HG02981 (cell line): ENCODE data around the gene METTL4.
"Not testable (repeated sequence)": the region's sequence is repeated elsewhere in the genome, so short reads cannot be mapped to it uniquely, and the experiment has no call there.

ENCODE experiments used
- ATAC-seq: cut with Tn5 transposase; IDR thresholded peaks from one replicate; pipeline ENCODE4 v1.9.1; 2021; ENCODE audit warnings: mild to moderate bottlenecking, moderate library complexity; ENCODE audit not compliant: unreplicated experiment

Gene METTL4

DNA sequence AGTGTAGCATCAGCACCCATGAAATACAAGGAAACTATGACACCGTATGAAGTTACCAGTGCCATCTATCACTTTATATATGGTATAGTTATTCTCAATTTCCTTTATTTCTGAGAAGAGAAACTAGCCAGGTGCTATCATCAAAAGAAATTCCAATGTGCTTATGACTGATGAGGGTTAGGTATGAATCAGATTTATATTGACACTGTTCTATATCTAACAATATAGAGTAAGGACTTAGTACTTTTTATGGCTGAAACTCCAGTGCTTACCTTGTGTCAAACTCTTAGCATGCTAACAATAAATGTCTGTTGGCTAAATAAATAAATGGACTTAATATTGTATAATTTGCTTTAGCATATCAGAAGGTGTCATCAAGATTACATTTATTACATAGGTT is 6.9 kb downstream of the METTL4 start:
- ATAC-seq = no peak

GRCh38 chr18:2559249-2559648 is 12.1 kb downstream of the METTL4 start:
- ATAC-seq = peak; percentile 70

GRCh38 chr18:2557536-2557935 is 13.8 kb downstream of the METTL4 start:
- ATAC-seq = no peak

GRCh38 chr18:2555895-2556294 is 15.4 kb downstream of the METTL4 start:
- no peak for ATAC-seq

GRCh38 chr18:2554696-2555095 is 16.6 kb downstream of the METTL4 start:
- ATAC-seq = no peak

GRCh38 chr18:2551425-2551824 is 19.9 kb downstream of the METTL4 start:
- ATAC-seq = no peak

DNA sequence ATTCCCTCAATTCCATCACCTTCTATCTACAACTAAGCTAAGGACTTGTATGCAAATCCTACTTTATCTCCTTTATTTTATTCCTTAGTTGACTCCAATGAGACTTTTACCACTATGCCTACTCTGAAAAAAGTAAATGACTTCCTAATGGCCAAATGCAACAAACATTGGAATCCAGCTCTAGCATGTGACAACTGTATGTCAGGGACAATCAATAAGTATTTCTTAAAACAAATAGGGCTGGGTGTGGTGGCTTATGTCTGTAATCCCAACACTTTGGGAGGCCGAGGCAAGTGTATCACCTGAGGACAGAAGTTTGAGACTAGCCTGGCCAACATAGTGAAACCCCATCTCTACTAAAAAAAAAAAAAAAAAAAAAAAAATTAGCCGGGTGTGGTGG is 21.8 kb downstream of the METTL4 start:
- ATAC-seq = no peak

- ATAC-seq = peak; percentile 52
These were observed 23.7 kb downstream of the METTL4 start for GRCh38 chr18:2547477-2548087.

- ATAC-seq = no peak
These were observed 26.1 kb downstream of the METTL4 start for GRCh38 chr18:2545155-2545554.

GRCh38 chr18:2541925-2542563 is 29.3 kb downstream of the METTL4 start:
- peak; percentile 56 for ATAC-seq

DNA sequence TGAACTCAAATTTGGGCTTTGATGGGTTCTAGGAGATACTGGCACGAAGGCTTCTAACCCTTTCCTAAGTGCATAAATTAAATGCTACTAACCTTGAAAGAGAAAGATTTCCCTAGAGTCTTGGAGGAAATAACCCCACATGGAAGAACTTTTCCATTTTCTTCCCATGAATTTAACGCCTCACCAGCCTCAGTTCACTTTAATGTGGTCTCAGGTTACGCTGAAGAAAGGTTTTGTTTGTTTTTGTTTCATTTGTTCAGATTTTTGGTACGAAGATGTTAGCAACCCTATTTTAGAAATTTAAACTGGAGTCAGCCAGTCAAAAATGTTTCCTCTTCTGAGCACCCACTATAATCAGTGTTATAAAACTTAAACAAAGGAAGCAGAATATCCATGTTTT is 30.7 kb downstream of the METTL4 start:
- ATAC-seq = no peak

- no peak for ATAC-seq
These were observed 32.5 kb downstream of the METTL4 start for GRCh38 chr18:2538844-2539243.

DNA sequence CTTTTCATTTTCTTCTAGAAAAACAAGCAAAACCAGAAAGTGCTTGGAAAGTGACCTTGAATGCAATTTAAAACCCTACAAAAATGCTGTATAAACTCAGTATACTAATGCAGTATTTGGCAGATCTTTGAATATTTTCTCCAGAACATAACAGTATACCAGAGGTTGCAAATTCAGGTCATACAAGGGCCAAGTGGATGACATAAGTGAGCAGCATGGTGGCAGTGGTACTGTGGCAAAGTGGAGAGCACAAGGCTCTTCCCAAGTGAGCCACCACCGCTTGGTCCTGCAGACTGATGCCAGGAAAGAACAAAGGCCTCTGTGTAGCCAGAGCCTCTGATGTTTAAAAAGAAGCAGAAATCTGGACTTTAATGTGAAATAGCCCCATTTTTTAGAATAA is 33.1 kb downstream of the METTL4 start:
- no peak for ATAC-seq

- ATAC-seq = no peak
These were observed 34.0 kb downstream of the METTL4 start for GRCh38 chr18:2537296-2537695.

DNA sequence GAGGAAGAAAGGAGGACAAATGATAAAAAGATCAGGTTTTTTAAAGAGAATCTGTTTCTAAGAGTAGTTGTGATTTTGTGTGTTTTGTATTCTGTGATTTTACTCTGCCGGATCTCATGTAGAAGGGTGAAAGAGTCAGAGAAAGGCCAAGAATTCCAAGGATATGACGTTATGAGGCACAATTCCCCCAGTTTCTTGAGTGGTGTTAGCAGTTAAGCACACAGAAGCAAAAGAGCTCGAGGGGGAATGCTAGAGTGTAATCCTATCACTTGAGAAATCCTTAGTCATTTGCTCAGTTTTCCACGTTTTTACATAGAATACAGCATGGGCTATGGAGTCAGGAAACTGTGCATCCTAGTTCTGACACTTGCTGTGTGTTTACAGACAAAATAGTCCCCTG is 34.8 kb downstream of the METTL4 start:
- no peak for ATAC-seq

GRCh38 chr18:2536063-2536462 is 35.2 kb downstream of the METTL4 start:
- ATAC-seq = no peak

- peak; percentile 28 for ATAC-seq
These were observed 35.8 kb downstream of the METTL4 start for GRCh38 chr18:2535419-2535910.

- peak; percentile 38 for ATAC-seq
These were observed 36.4 kb downstream of the METTL4 start for GRCh38 chr18:2534906-2535305.

DNA sequence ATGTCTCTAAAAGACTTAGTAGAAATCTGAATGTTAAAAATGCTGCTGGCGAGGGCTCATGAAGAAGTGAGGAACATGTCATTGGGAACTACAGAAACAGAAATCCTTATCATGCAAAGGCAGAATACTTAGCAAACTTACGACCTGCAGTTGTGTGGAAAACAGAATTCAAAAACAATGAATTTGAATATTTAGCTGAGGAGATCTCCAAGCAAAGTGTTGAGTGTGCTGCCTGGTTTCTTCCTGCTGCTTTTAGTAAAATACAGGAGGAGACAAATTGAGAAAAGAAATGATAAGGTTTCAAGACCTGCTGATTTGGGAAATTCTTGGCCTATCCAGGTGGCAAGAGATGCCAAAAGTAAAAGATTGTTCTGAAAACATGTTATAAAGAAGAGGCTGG is 38.5 kb downstream of the METTL4 start:
- no peak for ATAC-seq

DNA sequence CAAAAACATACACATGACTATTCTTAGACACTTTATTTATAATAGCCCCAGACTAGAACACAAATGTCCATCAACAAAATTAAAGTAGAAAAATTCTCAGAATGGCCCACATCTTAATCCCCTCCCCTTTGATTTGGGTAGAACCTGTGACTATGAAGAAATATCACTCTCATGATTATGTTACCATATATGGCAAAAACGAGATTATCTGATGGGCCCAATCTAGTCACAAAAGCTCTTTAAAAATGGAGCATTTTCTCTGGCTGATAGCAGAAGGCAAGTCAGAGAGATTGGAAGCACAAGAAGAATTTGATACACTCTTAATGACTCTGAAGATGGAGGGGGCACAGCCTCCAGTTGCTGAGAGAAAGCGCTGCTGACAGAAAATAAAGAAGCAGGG is 39.6 kb downstream of the METTL4 start:
- no peak for ATAC-seq

DNA sequence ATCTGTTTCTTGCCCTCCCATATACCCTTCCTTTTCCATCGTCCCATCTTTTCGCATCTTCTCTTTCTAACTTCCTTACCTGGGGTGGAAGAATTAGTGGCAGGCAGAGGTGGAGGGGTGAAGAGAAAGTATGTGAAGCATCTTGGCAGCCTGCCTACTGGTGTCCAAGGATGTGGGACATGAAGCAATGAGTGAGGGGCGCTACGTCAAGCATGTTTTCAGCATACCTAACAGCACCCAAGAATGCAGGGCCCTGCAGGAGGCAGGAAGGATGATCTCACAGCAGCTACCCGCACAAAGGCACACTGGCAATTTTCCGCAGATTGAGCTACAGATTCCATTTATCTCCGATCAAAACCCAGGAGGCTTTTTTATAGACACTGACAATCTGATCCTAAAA is 42.2 kb downstream of the METTL4 start:
- ATAC-seq = no peak

DNA sequence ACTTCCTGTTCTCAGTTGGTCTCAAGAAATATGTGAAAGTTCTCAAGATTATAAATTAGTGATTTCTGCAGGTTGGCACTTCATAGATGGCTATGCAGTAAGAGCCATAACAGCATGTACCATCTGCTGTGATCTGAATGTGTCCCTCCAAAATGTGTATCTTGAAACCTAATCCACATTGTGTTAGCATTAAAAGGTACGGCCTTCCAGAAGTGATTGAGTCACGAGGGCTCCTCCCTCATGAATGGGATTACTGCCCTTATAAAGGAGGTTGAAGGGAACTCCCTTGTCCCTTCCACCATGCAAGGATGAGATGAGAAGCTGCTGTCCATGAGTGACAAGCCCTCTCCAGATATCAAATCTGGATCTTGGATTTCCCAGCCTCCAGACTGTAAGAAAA is 45.0 kb downstream of the METTL4 start:
- ATAC-seq = no peak

GRCh38 chr18:2524794-2525198 is 46.5 kb downstream of the METTL4 start:
- not testable (repeated sequence) for ATAC-seq
